ENCODE data around the gene YLPM1. TPM values are rescaled to one million over a fixed set of nuclear protein-coding genes. Genes with fewer than 3 reads are reported as not detected.
A peak's percentile ranks its signal among the peaks of the same experiment; 100 is the strongest.

Gene YLPM1
- polyA plus RNA-seq, 1 donor, result 128 TPM

DNA sequence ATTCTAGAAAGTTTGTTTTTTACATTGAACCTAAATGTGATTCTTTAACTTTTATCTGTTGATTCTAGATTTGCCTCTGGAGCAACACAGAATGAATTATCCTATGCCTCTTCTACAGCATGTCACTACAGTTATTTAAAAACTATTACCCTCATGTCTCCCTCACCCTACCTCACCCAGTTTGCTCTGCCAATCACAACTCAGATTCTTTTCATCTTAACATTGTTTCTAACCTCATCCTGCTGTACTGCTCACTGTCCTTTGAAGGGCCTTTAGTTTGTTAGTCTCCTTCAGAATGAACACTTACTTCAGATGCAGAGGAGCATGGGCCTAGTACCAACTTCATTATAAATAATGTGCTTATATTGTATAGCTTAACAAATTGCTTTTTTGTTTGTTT, 21.5 kb downstream of the YLPM1 start:
- no peak for DNase-seq

DNA sequence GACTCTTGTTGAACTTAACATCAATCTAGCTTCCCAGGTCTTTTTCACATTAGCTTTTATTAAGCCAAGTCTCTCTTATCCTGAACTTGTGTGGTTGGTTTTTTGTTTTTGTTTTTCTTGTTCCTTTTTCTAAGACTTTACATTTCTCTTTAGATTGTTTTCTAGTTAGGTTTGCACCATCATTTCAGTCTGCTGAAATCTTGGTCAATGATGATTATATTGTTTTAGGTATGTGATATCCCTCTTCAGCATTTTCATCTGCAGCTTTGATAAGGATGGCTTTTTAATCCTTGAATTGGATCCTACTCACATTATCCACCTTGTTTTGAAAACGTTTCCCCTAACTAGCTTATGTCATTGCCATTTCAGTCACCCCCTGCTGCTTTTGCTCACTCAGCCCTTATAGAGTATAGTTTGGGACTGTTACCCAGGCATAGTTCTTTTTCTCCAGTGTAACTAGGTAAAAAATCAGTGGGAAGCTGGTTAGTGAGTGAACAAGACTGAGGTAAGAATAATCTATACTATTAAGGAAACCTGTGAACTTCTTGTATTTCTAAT, 22.0 kb downstream of the YLPM1 start:
- DNase-seq, result no peak

GRCh38 chr14:74786796-74787315, 23.7 kb downstream of the YLPM1 start:
- DNase-seq, result no peak

DNA sequence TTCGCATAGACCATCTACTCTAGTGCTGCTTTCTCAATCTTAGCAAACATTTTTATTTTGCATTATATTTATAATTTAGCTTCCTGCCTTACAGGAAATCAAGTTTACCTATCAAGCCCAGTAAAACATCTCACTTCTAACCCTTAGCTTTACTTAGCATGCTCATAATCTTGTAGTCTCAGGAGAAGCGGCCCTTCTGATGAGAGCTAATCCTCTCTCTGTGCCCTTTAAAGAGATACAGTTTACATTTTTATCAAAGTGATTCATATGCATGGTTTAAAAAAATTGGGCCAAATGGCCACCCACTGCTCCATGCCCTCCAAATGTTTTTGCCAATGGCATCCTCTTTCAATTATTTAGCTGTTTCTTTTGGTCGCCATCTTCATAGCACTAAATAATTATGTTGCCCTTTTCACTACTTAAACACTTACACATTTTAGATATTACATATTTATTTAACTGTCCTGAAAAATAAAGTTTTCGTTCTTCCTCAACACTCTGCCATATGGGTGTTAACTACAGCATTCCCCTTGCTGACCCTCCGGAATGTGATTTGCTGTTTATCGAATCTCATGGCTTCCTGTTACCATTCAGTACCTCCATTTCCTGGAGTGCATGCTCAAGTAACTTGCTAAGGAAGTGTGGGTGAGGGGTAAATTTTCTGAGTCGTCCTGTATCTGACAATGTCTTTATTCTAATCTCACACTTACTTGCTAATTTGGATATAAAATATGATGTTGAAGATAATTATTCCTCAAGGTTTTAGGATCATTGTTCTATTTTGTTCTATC, 29.3 kb downstream of the YLPM1 start:
- DNase-seq, result no peak

DNA sequence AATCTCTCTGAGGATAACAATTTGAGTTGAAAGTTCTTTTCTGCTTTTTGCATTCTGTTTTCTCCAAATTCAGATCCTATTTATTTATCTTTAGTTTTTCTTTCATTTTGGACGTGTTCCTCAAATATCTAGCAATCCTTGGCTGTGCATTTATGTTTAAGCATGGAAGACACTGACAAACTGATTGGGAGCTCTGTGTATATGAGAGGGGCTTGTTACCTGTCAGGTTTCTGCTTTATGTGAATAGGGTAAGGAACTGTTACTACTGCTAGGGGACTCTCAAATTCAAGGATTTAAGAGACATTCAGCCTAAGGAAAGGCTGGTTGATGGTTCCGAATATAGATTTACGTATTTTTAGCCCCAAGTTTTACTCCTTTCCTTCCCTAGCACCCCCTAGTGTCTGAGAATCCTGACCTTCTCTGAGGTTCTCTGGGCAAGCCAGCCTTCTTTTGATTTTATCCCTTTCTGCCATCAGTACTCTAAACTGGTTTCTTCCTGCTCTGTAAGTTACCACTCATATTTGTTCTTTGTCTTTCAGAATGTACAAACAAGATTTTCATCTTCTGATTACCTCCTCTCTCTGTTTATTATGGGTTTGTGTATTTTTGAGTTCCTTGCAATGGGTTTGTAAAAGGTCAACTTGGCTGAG, 30.5 kb downstream of the YLPM1 start:
- DNase-seq, result no peak

DNA sequence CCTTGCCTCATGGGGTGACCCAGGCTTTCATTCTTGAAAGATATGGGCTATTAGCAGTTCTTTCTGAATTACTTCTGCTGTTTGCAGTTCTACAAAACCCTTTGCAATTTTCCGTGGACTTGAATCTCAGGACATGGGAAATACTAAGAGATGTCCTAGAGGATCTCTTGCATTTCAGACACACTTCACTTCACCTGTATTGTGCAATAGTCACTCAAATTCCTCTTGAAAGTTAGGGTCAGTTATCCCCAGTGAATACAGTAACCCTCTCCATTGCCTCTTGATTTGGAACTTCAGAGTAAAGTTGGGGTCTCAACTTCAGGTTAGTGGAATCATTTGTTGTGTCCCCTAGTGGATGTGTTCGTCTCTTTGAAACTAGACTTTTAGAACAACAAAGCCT, 31.8 kb downstream of the YLPM1 start:
- no peak for DNase-seq

DNA sequence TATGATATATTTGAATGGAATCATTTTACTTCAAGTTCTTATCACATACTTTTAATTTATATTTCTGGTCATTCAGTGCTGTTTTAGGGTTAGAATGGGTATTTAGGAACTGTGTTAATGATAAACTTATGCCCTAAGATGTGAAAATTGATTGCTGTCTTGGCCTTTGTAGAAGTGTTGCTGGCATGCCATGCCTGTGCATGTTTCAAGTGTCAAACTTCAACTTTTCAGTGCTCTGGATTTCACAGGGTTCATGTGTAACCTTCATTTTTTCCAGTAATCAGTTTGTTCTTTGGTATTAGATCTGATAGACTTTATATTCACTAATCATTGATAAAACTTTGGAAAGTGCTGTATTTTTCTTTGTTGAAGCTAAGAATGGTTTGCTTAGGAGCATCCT, 36.6 kb downstream of the YLPM1 start:
- DNase-seq, result no peak

DNA sequence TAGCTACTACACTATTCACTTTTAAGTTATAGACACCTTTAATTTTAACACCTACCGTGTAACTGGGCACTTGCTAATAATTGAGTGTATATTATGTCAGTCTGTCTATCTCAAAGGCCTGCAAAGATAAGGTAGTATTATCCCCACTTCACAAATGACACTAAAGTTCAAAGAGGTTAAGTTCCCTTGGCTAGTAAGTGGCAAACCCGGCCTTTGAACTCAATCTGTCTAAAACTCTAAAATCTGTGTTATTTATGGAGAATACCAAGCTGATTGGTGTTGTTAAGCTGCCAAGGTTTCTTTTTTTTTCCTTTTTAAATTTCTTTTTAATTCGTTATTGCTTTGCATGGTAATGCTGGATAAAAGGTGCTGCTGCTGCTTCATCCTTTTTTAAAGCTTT, 37.7 kb downstream of the YLPM1 start:
- DNase-seq, result no peak

DNA sequence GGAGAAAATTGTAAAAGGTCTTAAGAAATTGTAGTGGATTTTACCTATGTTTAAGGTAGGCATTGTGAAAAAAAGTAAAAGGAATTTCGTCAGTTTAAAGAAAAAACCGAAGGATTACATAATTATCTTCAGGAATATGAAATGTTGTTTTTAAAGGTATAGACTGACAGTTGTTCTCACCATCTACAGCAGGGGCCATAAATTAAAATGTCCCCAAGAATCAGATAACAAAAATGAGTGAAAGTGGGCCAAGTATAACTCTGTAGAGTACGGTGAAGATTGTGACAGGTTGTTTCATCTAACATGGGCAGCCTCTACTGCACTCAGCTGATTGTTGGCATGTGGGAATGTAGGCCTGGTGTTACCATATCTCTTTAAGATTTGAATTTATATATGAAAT, 38.3 kb downstream of the YLPM1 start:
- no peak for DNase-seq

- peak; percentile 12 for DNase-seq
These were observed 41.2 kb downstream of the YLPM1 start for GRCh38 chr14:74804219-74804825.

GRCh38 chr14:74807853-74808545, 44.9 kb downstream of the YLPM1 start:
- DNase-seq, result no peak

- DNase-seq, result no peak
These were observed 53.0 kb downstream of the YLPM1 start for GRCh38 chr14:74816124-74816523.

DNA sequence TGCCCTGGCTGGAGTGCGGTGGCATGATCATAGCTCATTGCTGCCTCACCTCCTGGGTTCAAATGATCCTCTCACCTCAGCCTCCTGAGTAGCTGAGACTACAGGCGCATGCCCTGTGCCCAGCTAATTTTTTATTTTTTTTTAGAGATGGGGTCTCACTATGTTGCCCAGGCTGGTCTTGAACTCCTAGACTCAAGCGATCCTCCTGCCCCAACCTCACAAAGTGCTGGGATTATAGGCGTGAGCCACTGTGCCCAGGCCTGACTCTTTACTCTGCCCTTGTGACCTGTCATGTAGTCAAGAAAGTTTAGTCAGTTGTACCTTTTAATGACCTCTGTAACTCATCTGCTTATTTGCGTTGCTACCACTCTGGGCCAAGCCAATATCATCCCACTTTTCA, 57.2 kb downstream of the YLPM1 start:
- no peak for DNase-seq

DNA sequence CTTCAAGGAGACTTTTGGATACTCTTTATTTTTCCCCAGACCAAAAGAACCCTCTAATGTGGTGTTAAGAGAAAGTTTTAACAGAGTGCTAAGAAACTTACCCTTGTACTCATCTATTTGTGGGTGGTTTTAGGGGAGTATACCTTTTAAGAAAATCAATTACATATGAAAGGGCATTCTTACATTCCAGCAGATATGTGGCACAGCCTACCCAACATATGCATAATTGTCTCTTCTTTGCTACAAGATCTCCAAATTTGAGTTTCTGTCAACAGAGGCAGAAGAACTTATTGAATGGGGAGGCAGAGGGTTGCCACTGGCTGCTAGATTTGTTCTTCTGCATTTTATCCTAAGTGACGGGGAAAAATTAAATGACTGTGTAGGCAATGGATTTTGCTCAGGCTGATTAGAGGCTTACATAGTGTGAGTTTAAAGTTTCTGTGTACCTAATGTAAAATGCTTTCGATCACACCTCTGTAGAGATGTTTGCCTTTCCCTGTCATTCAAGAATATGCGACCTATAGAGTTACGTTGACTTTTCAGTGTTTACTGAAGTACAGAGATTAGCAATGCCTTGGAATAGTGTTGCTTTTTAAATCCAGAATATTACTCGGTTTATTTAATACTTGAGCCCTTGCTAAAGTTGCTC, 58.3 kb downstream of the YLPM1 start:
- DNase-seq, result no peak

DNA sequence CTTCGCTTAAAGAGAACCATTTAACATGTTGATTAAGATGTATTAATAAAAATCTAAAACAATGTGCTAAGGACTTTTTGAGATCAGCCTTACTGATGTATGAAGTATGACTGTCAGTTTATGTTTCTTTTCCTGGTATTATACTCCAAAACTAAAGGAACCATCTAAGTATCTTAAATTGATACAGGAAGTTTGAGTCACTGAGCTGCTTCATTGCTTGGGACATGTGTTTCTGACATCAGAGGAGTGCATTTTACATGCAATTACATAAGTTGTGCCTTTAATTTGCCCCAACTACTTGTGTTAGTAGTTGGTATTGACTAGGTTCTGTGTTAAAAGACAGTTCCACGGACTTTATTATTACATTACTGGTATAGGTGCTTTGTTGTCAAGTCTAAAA, 61.9 kb downstream of the YLPM1 start:
- no peak for DNase-seq

DNA sequence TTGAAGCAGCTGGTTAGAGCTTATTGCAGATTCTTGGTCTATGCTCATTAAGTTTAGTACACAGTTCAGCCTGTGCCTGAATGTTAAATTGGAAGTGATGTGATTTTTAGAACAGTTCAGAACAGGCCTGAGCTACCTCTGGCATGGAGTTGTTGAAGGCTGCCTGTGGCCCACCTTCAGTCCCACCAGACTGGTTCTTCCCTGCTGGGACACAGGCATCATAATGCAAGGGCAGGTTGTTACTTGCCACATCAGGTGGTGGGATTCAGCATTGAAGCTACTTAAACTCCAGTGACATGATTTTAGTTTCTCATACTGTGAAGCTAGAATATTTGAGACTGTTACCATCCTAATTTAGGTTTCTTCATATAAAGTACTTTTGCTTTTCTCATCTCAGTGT, 63.5 kb downstream of the YLPM1 start:
- DNase-seq, result no peak

- DNase-seq, result no peak
These were observed 66.1 kb downstream of the YLPM1 start for GRCh38 chr14:74829251-74829650.

DNA sequence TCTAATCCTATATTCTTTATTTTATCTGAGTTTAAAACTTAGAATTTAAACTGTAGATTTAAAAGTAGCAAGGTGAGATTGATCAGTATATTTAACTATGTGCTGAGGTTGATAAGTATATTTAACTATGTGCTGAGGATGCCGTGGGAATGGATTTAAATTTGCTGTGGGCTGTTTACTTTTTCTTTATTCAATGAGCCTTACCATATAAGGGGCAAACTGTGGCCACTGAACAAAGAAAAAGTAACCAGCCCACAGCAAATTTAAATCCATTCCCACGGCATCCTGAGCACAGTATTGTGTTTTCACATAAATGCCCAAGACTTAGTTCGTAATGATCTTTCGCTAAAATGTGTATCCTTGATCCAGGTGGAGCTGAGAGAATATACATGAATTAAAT, 69.7 kb downstream of the YLPM1 start:
- DNase-seq, result no peak

- no peak for DNase-seq
These were observed 71.7 kb downstream of the YLPM1 start for GRCh38 chr14:74834692-74835392.

DNA sequence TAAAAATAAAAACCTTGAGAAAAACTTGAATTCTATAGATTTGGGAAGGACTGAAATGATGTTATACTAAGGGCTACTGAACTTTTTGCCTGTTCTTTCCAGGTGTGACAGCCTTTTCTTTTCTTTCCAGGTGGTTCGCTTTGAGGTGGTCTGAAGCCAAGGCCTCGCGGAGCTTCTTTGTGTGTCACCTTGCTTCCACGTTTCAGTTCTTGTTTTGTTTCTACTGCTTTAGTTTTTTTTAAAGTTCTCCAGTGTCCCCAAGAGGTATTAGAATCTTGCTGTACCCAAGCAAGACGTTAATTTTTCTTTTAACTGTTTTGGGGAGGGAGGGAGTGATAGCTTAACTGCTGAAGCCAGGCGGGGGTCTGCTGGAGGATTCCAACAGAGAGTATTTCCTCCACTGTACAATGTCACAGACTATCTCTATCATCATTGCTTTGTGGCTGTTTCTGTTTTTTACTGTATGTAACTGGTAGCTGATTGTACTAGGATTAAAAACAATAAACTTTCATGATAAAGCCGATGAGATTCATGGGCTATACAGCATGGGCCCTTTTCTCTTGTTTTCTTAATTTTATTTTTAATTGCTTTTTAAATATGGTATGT, 72.6 kb downstream of the YLPM1 start:
- DNase-seq, result no peak

Data from left kidney (tissue), 2 donors.